ENCODE measurements around the gene DTD1. TPM values are rescaled to one million over a fixed set of nuclear protein-coding genes. Genes with fewer than 3 reads are reported as not detected.

DTD1 gene
- total RNA-seq, 2 donors from 2014 or later = 31.2 to 51.6 TPM

GRCh38 chr20:18665135-18665534, 77.3 kb downstream of the DTD1 start:
- no peak for DNase-seq (ENCODE audit: low spot score)
- TF ChIP-seq CTCF (IDR thresholded peaks at IDR 0.05) (no peak), POLR2A (IDR thresholded peaks at IDR 0.05) (no peak), POLR2AphosphoS5 (IDR thresholded peaks at IDR 0.05) (no peak)
- H3K27ac ChIP-seq = no peak overlapping the region
- no peaks in the 10 kb centered on the region for H3K27me3 ChIP-seq (replicated peaks; ENCODE audit: insufficient read depth)
- H3K9me3 ChIP-seq = no peaks in the 10 kb centered on the region
- H3K4me3 ChIP-seq = no peak overlapping the region
- H3K4me1 ChIP-seq (replicated peaks) = no peaks in the 10 kb centered on the region
- intact Hi-C loops (cut with DNase I) = no loop called here
- 79% methylated on average over 2 of the region's 2 CpGs for WGBS
- no peaks in the 10 kb centered on the region for H3K36me3 ChIP-seq

GRCh38 chr20:18666803-18667415, 79.1 kb downstream of the DTD1 start:
- TF ChIP-seq POLR2AphosphoS5 (IDR thresholded peaks at IDR 0.05) (no peak), CTCF (IDR thresholded peaks at IDR 0.05) (no peak), POLR2A (IDR thresholded peaks at IDR 0.05) (no peak)
- Histone ChIP-seq H3K27ac (no peak overlapping the region), H3K4me3 (no peak overlapping the region), H3K36me3 (no peaks in the 10 kb centered on the region), H3K27me3 (replicated peaks; ENCODE audit: insufficient read depth) (no peaks in the 10 kb centered on the region), H3K9me3 (no peaks in the 10 kb centered on the region), H3K4me1 (replicated peaks) (no peaks in the 10 kb centered on the region)
- WGBS = 55% methylated on average over 9 of the region's 9 CpGs
- intact Hi-C loops (cut with DNase I) = no loop called here
- no peak for DNase-seq (ENCODE audit: low spot score)

- TF ChIP-seq CTCF (IDR thresholded peaks at IDR 0.05) (no peak), POLR2AphosphoS5 (IDR thresholded peaks at IDR 0.05) (no peak), POLR2A (IDR thresholded peaks at IDR 0.05) (no peak)
- Histone ChIP-seq H3K4me1 (replicated peaks) (no peaks in the 10 kb centered on the region), H3K4me3 (no peak overlapping the region), H3K27ac (no peak overlapping the region), H3K27me3 (replicated peaks; ENCODE audit: insufficient read depth) (no peaks in the 10 kb centered on the region), H3K9me3 (no peaks in the 10 kb centered on the region), H3K36me3 (no peaks in the 10 kb centered on the region)
- intact Hi-C loops (cut with DNase I) = no loop called here
- WGBS = 94% methylated on average over 15 of the region's 15 CpGs
- no peak for DNase-seq (ENCODE audit: low spot score)
These were observed 81.6 kb downstream of the DTD1 start for GRCh38 chr20:18669241-18670019.

- no peaks in the 10 kb centered on the region for H3K4me1 ChIP-seq (replicated peaks)
- no peaks in the 10 kb centered on the region for H3K9me3 ChIP-seq
- no peaks in the 10 kb centered on the region for H3K27me3 ChIP-seq (replicated peaks; ENCODE audit: insufficient read depth)
- no peaks in the 10 kb centered on the region for H3K36me3 ChIP-seq
- DNase-seq (ENCODE audit: low spot score) = no peak
- H3K4me3 ChIP-seq = no peak overlapping the region
- no peak for TF ChIP-seq POLR2AphosphoS5 (IDR thresholded peaks at IDR 0.05)
- TF ChIP-seq CTCF (IDR thresholded peaks at IDR 0.05) = no peak
- no peak for TF ChIP-seq POLR2A (IDR thresholded peaks at IDR 0.05)
- WGBS = 60% methylated on average over 3 of the region's 3 CpGs
- intact Hi-C loops (cut with DNase I) = no loop called here
- H3K27ac ChIP-seq = no peak overlapping the region
These were observed 83.4 kb downstream of the DTD1 start for GRCh38 chr20:18671203-18671710.
